ENCODE results near the gene SMOC1. TPM values are rescaled to one million over a fixed set of nuclear protein-coding genes. Genes with fewer than 3 reads are reported as not detected.

Gene SMOC1
- total RNA-seq, 2 donors from 2014 or later, result 25.2 to 29.8 TPM

GRCh38 chr14:69861025-69861569 is 18.1 kb upstream of the SMOC1 start:
- Histone ChIP-seq H3K36me3 (no peaks in the 10 kb centered on the region), H3K27me3 (replicated peaks; ENCODE audit: insufficient read depth) (no peaks in the 10 kb centered on the region), H3K27ac (no peak overlapping the region), H3K9me3 (peaks cover 3% of the 10 kb centered on the region), H3K4me1 (ENCODE audit: control insufficient read depth in 1 of 2, low read depth in 2 of 2) (no peaks in the 10 kb centered on the region), H3K4me3 (no peak overlapping the region)
- no peak for TF ChIP-seq CTCF (IDR thresholded peaks at IDR 0.05)
- DNase-seq (ENCODE audit: low spot score) (no peak), ATAC-seq (ENCODE audit: insufficient number of reproducible peaks, low FRiP score, low read depth) (no peak)

- no peaks in the 10 kb centered on the region for H3K4me1 ChIP-seq (ENCODE audit: control insufficient read depth in 1 of 2, low read depth in 2 of 2)
- no peaks in the 10 kb centered on the region for H3K36me3 ChIP-seq
- no peak overlapping the region for H3K4me3 ChIP-seq
- DNase-seq (ENCODE audit: low spot score) (no peak), ATAC-seq (ENCODE audit: insufficient number of reproducible peaks, low FRiP score, low read depth) (no peak)
- no peaks in the 10 kb centered on the region for H3K27me3 ChIP-seq (replicated peaks; ENCODE audit: insufficient read depth)
- peaks cover 3% of the 10 kb centered on the region for H3K9me3 ChIP-seq
- H3K27ac ChIP-seq, result no peak overlapping the region
- TF ChIP-seq CTCF (IDR thresholded peaks at IDR 0.05), result no peak
Observed at GRCh38 chr14:69863083-69863482, 16.1 kb upstream of the SMOC1 start.

- TF ChIP-seq CTCF (IDR thresholded peaks at IDR 0.05), result no peak
- ATAC-seq (ENCODE audit: insufficient number of reproducible peaks, low FRiP score, low read depth), result no peak
- Histone ChIP-seq H3K36me3 (no peaks in the 10 kb centered on the region), H3K4me1 (ENCODE audit: control insufficient read depth in 1 of 2, low read depth in 2 of 2) (no peaks in the 10 kb centered on the region), H3K4me3 (no peak overlapping the region), H3K27me3 (replicated peaks; ENCODE audit: insufficient read depth) (no peaks in the 10 kb centered on the region), H3K27ac (no peak overlapping the region), H3K9me3 (peaks cover 3% of the 10 kb centered on the region)
- DNase-seq (ENCODE audit: low spot score), result no peak
Observed at GRCh38 chr14:69865701-69866365, 13.4 kb upstream of the SMOC1 start.

GRCh38 chr14:69868363-69868963 is 10.8 kb upstream of the SMOC1 start:
- H3K36me3 ChIP-seq, result no peaks in the 10 kb centered on the region
- no peak overlapping the region for H3K27ac ChIP-seq
- TF ChIP-seq CTCF (IDR thresholded peaks at IDR 0.05), result no peak
- H3K9me3 ChIP-seq, result peaks cover 3% of the 10 kb centered on the region
- DNase-seq (ENCODE audit: low spot score) (no peak), ATAC-seq (ENCODE audit: insufficient number of reproducible peaks, low FRiP score, low read depth) (no peak)
- peaks cover 0 to 9% of the 10 kb centered on the region in 2 donors for H3K4me1 ChIP-seq (ENCODE audit: control insufficient read depth in 1 of 2, low read depth in 2 of 2)
- H3K27me3 ChIP-seq (replicated peaks; ENCODE audit: insufficient read depth), result no peaks in the 10 kb centered on the region
- H3K4me3 ChIP-seq, result no peak overlapping the region

GRCh38 chr14:69870613-69871012 is 8.6 kb upstream of the SMOC1 start:
- Histone ChIP-seq H3K4me1 (ENCODE audit: control insufficient read depth in 1 of 2, low read depth in 2 of 2) (peaks cover 0 to 14% of the 10 kb centered on the region in 2 donors), H3K36me3 (no peaks in the 10 kb centered on the region), H3K9me3 (no peaks in the 10 kb centered on the region), H3K4me3 (no peak overlapping the region), H3K27me3 (replicated peaks; ENCODE audit: insufficient read depth) (no peaks in the 10 kb centered on the region), H3K27ac (no peak overlapping the region)
- DNase-seq (ENCODE audit: low spot score) (no peak), ATAC-seq (ENCODE audit: insufficient number of reproducible peaks, low FRiP score, low read depth) (no peak)
- TF ChIP-seq CTCF (IDR thresholded peaks at IDR 0.05), result no peak

Measured in thoracic aorta (tissue), 2 donors.